NCI-H748 treated with DMSO at 0.1 percent for 48 hours (cell line): ENCODE results near the gene KLHL1.

Experiments used
- DNase-seq: peaks from one replicate; lab custom pipeline; 2025; lab: John Stamatoyannopoulos, UW

KLHL1 gene

DNA sequence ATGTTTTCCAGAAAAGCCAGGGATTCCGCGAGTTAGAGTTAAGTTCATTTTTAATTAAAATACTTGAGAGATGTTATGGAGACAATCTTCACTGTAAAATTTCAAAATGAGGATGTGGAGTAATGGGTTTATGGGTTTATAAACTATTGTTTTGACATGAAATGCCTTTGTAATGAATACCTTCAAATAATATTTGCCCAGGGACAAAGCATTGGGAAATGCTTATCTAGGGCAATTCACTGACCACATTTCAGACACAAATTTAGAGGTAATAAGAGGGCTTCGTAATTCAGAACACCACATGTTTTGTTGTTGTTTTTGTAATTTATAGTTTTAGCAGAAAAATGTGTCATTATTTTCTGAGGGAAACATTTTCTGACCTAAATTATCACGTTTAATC, 241.7 kb downstream of the KLHL1 start:
- no peak for DNase-seq

DNA sequence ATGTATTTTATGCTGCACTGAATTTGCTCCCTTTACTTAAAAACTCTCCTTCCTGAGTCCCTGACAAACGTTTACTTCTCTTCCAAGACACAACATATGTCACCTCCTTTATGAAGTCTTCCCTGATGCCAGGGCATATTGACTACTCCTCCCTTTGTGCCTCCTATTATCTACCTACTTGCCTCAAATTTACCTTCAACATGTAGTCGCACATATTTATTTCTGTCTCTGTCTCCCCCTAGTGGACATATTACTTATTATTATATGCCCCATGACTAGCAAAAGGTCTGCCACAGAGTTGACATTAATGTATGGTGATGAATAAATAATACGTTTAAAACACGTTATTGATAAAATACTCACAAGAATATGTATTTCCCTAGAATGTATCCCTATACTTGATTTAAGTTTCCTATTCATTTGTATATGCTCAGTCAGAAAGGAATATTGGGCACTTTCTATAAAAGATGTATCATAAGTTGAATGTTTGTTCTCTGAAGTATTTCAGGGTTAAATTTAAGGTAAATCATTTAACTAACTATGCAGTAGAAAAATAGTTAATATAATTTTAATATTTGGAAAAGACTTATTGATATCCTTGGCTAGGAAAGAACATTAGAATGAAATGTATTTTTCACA, 250.9 kb downstream of the KLHL1 start:
- DNase-seq = peak; percentile 75

DNA sequence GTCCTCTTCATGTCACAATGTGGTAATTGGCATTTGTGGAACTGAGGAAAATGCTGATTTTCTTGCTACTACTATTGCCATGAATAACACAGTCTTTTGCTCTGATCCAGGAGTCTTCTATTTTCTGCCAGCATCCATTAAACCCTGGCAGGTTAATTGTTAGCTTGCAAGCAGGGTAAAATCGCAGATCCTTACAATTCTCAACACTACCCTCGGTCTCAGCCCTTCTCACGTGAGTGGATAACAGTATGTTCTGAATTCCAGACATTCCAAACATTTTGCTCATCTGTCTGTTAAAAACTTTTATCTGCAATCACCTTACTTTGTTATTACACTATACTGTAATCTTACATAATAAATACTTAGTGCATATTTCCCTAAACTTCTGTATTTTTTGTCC, 251.9 kb downstream of the KLHL1 start:
- DNase-seq = no peak

DNA sequence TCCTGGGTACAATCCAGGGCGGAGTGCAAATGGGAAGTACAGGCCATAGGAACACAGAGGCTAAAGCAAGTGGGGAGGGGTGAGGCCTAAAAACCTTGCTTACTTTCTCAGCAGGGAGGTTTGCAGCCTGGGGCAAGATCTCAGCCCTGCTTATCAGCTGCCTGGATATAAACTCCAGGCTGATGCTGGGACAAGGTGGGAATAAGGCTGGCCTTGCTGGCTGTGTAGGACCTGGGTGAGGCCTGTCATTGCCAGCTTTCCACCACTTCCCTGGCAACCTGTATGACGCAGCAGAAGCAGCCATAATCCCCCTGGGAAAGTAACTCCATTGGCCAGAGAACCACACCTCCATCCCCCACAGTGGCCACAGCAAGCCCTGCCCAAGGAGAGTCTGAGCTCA, 279.7 kb downstream of the KLHL1 start:
- DNase-seq = no peak

DNA sequence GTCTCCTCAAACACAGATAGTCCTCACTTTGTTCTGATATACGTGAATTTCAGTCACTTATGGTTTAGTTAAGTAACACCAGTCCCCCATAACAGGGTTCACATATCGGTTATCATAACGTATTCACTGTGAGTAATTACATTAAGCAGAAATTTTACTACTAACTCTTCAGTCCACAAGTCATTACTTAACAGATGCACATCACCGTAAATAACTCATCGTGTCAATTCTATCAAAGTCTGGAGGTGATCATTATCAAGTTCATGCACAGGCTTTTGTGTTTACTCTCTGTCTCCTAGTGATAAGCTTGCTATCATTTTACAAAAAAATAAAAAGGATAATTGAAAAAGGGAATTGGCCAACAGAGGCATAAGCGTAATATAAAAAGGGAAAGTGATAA, 288.1 kb downstream of the KLHL1 start:
- no peak for DNase-seq

DNA sequence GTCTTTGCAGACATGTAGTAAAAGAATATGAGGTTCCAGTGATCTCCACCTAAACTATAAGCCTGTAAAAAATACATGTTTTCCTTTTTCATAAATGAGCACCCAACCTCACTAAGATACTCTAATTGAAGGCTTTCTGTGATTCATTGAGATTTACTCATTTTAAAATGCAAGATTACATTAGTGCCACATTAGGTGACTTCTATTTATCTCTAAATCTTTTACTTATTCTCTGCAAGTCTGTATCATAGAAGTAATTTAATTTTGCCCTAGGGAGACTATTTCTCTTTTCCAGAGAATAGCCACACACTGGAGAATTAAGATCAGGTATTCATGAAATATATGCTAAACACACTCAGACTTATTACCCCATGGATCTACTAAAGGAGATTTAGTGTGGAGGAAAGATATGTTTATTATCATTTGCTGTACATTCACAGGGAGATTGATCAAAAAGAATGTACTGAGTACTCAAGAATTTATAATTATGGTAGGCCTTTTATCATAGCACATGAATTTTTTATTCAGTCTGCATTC, 290.9 kb downstream of the KLHL1 start:
- no peak for DNase-seq

DNA sequence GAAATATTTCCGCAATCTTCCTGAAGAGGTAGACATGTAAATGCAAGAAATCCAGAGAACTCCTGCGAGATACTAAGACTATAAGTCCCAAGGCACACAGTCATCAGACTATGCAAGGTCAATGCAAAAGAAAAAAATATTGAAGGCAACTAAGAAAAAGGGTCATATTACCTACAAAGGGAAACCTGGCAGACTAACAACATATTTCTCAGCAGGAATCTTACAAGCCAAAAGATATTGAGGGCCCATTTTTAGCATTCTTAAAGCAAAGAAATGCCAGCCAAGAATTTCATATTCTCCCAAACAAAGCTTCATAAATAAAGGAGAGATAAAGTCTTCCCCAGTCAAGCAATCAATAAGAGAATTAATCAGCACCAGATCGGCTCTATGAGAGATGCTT, 299.1 kb downstream of the KLHL1 start:
- no peak for DNase-seq

DNA sequence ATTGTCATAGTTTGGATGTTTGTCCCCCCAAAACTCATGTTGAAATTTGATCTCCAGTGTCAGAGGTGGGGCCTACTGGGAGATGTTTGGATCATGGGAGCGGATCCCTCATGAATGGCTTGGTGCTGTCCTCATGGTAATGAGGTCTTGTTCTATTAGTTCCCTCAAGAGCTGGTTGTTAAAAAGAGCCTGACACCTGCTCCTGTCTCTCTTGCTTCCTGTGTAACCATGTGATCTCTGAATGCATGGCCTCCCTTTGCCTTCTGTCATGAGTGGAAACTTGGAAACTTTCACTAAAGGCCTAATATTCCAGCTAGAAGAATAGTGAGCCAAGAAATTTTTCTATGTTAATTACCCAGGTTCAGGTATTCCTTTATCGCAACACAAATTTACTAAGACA, 312.0 kb downstream of the KLHL1 start:
- DNase-seq = no peak

DNA sequence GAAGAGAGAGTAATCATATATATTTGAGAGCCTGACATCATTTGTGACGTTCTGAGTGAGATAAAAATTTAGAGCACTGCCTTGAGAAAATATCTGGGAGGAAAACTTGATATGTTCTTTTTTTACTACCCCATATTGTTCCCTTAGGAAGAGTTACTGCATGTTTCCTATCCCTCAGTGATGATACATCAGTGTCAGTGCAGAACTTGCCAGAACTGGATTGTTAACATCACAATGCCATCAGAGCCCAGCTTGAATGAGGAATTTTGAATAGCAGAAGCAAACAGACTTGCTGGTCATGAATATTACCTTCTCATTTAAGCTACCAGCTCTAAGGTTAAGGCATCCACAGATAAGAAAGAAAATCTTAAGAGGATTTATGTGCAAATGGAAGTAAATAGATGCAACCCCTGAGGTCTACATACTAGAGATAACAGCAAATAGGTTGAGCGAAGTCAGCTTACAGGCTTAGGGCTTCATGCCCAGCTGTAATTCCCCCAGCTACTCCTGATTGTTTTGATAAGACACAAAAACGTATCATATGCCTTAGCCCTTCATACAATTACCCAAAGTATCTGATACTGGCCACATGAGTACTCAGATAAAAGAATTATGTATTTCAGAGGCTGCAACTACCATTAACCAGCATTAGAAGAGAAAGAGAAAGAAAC, 314.3 kb downstream of the KLHL1 start:
- DNase-seq = no peak

DNA sequence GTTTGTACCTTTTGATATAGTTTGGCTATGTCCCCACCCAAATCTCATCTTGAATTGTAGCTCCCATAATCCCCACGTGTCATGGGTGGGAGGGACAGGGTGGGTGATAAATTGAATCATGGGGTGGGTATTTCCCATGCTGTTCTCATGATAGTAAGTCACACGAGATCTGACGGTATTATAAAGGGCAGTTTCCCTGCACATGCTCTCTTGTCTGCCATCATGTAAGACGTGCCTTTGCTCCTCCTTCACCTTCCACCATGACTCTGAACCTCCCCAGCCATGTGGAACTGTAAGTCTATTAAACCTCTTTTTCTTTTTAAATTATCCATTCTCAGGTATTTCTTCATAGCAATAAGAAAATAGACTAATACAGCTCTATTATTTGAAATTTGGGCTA, 331.3 kb downstream of the KLHL1 start:
- no peak for DNase-seq

DNA sequence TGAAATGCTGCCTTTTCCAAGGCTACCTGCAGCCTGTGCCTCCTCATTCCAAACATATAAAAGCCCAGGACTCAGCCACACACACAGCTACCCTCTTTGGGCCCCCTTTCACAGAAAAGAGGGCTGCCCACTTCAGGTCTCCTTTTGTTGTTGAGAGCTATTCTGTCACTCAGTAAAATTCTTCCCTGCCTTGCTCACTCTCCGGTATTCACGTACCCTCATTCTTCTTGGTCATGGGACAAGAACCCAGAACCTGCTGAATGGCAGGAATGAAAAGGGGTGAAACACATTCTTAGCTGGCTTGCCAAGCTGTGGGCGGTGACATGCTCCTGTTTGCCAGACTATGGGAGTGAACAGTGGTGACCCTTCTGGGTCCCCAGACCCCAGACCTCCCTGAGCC, 338.6 kb downstream of the KLHL1 start:
- DNase-seq = no peak

DNA sequence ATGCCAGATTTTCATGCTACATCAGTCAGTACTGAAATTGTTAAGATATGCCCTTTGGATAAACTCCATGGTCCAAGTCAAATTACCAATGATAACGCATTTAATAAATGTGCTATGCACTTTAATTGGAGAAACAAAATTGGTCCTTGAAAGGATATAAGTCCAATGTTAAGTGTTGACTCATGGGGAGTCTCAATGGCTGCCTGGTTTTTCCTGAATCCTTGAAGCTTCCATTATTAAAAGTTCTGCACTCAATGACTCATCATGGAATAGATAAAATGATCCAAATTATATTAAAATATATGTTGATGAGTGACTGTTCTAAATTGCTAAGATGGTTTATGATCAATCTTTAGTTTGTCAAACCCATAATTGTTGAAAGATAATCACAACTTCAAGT, 346.7 kb downstream of the KLHL1 start:
- no peak for DNase-seq

DNA sequence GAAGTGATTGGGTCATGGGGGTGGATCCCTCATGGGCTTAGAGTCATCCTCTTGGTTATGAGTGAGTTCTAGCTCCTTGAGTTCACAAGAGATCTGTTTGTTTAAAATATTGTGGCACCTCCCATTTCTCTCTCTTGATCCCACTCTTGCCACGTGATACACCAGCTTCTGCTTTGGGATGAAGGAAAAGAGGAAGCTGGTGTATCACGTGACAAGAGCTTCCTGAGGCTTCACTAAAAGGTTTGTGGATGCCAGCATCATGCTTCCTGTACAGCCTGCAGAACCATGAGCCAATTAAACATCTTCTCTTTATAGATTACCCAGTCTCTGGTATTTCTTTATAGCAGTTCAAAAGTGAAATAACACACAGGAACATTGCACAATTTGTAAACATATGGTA, 353.2 kb downstream of the KLHL1 start:
- DNase-seq = no peak

DNA sequence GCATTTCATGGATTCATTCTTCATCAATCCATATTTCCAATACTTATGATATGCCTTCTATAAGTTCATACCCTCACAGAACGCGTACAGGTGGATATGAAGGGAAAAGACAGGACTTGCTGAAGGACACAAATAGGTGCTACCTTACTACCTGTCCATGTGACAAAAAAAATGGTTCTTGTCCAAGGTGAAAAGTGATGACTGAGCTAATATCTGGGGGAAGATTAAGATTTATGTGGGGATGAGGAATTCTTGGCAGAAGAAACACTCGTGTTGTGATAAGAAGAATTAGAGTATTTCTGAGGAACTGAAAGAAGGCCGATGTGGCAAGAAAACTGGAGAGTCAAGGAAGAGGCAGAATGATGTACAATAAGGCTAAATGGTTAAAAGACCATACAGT, 357.0 kb downstream of the KLHL1 start:
- no peak for DNase-seq

DNA sequence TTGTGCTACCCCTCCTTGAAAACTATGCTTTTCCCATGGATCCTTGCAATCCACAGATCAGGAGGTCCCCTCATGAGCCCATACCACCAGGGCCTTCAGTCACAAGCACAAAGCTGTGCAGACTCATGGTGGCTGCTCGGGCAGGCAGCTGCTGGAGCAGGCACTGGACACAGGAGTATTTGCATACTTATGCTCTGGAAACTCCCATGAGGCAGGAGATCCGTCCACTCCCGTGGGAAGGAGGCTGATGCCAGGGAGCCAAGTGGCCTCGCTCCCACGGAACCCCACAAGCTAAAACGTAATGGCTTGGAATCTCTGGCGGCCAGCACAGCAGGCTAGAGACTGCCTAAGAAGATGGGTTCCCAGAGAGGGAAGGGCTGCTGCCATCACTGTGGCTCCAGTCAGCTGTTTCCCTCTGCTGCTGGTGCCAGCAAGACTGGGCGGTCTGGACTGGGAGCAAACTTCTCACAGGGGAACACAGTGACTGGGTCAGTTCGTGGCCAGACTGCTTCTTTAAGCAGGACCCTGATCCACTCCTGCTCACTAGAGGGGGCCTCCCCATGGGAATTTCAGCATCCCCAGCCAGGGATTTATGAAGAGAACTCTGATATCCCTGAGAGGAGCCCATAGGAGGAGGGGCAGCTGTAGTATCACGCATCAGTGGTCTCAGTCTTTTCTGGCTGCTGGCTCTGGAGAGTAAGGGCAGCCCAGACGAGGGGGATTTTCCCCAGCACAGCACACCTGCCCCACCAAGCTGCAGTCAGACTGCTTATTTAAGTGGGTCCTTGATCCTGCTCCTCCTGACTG, 370.9 kb downstream of the KLHL1 start:
- no peak for DNase-seq

DNA sequence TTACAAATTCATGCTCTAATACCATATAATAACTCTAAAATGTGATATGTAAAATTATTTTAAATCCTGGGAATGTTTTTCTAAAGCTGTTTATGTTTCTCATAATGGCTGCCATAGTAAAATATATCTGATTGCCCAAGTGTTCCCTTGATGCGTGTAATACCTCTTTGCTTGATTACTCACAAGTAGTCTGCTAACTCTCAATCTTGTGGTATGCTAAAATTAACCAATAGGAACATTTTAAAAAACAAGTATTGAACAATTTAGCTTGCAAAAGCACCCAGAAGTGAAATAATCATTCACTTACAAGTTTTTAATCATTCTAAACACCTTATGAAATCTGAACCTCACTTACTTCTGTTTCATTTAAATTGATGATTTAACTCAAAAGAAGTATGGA, 386.6 kb downstream of the KLHL1 start:
- DNase-seq = no peak

DNA sequence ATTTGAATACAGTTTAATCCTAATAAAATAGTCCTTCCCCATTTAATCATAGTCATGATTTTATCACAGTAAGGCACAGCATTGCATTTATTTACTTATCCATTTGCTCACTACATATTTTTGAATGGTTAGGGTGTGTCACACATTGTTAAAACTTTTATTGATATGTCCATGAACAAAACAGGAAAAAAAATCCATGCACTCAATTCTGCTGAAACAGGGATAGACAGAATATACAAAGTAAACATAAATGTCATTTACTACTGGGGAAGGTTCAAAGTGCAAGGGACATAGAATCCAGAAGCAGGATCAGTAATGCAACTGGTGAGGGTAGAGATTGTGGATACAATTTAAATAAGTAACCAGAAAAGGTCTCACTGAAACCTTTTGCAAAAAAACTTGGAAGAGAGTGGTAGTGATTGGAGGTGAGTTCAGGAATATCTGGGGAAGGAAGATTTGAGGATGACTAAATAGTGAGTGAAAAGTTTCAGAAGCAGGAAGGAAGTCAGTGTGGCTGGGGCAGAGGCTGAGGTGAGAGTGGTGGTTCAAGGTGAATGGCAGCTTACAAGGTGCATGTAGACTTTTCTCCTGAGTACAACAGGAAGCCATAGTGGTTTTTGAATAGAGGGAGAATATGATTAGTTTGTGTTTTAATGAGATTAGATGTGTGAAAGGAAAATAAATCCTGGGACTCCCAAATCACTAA, 387.8 kb downstream of the KLHL1 start:
- no peak for DNase-seq

DNA sequence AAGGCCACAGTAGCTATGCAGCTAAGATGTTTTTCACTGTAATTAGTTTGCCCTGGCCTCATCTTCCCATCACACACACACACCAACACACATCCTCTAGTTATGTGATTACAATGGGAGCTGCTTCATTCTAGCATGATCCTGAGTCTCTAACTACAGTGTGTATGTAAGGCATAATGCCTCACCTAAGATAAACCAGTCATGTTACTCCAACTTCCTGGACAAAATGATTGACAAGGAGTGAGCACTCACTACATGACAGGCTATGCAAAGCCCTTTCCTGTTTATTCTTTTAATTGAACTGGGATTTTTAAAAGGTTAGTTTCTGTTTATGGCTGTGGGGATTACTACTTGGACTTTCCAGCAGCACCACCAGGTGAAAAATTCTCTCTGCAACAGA, 401.4 kb downstream of the KLHL1 start:
- DNase-seq = no peak

DNA sequence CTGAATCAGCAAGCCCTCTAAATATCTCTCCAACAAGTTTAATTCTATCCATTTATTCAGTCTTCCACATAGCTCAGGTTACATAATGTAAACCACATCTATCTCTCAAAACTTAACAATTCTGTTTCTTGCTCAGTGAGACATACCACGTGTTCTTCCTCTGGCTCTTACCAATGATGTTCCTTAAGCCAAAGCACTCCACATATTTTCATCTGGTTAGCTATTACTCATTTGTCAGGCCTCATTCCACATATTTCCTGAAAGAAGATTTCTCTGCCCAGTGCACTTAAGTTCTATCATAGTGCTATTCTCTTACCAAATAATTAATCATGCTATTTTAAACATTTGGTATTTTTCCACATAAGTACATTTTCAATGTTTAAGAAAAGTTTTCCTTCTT, 403.9 kb downstream of the KLHL1 start:
- no peak for DNase-seq

DNA sequence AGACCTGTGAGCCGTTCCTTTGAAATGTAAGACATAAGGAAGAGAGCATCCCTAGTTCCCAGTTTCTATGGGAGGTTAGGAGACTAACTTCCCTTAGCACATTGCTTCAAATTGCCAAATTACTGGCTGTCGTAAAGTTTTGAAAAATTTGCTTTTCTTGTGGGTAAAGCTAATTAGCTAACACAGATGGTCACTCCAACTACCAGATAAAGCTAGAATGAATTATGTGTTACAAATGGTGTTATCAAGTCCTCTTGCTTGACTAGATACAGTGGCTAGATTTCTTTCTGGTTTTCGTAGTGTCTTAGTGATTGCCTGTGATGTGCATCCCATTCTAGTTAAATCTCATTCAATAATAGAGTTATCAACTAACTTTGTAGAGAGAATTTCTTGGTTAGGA, 417.3 kb downstream of the KLHL1 start:
- DNase-seq = no peak

DNA sequence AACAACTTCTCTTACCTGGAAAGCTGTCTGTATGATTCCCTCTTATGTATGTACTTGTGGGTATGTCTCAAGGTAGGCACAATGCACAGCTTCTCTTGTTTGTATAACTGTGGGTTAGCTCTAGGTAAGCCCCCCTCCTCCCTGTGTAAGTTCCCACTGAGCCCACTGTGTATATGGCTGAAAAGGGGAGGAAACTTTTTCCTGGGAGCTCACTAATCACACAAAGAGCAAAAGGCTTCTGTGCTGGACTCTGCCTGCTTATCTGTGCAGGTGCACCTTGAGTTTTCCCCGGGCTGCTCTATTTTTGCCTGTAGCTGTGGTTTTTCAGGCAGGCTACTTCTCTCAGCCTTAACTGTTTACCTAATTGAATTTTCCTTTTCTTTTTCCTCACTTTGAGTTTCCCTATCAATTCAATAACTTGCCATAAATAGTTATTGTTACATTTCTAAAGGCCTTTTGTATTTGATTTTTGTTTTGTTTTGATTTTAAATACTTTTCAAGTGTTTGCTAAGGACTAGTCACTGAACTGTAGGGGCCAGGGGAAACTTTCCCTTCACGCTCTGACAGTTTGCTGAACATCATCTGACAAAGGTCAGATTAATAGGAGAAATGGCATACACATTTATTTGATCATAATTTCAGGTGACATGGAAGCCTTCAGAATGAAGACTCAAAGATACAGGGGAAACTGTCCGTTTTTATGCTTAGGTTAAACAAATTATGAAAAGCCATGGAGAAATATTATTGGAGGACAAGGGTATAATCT, 424.1 kb downstream of the KLHL1 start:
- no peak for DNase-seq

DNA sequence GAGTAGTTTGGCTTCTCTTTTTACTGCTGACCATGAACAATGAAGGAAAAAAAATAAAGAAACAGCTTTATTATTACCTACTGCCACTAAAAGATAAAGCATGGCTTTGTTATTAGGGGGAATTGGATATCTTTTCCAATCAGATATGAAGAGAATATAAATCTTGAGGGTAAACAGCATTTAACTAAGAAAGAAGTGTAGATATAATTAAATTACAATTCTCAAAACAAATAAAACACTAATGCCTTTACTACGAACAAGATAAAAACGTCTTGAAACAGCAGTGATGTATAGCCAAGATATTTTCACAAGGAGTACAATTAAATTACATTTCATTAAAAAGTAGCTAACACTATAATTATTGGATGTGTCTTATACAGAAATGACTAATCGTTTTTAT, 426.5 kb downstream of the KLHL1 start:
- DNase-seq = no peak
